Measurements from ENCODE around the gene MBD3L4. TPM values are rescaled to one million over a fixed set of nuclear protein-coding genes. Genes with fewer than 3 reads are reported as not detected.

MBD3L4 gene
- total RNA-seq, 2 experiments from 2014 or later, result not detected

DNA sequence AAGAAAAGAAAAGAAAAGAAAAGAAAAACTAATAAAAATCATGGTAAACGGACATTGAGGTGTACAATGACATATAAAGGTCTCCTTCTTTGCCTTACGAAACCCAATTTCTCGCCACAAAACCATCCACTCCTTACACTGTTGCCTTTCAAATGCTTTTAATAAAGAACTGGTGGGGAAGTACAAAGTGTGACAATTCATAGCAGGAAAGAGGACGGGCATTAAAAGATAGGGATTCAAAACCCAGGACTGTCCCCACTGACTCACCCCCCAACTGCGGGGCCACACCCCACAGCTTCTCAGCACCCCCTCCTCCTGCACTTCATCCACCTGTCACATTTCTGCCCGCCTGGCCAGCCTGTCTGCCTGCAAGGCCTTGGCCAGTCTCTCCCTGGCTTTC, 21.2 kb downstream of the MBD3L4 start:
- no peak for DNase-seq
- no peaks in the 10 kb centered on the region for H3K9me3 Mint-ChIP-seq
- no peak for ATAC-seq (ENCODE audit: low read depth)
- H3K36me3 Mint-ChIP-seq, result peaks cover 2% of the 10 kb centered on the region
- H3K27ac Mint-ChIP-seq, result no peak overlapping the region
- no peak overlapping the region for H3K4me3 Mint-ChIP-seq
- POLR2A ChIA-PET, result no interaction called here
- H3K27me3 Mint-ChIP-seq, result no peaks in the 10 kb centered on the region
- peaks cover under 1% of the 10 kb centered on the region for H3K4me1 Mint-ChIP-seq

DNA sequence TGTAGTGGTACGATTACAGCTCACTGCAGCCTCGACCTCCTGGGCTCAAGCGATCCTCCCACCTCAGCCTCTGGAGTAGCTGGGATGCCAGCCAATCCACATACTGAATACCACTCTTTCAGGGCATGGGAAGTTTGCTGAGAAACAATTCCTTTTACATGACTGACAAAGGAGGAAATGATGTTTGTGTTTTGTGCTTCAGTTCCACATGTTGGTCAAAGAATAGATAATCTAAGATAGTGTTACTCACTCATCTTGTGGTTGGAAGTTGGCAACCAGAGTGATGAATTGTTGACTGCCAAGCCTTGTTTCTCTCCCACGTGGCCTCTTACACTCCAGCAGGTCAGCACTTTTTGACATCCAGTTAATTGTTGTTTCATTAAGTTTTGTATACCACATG, 26.3 kb downstream of the MBD3L4 start:
- Mint-ChIP-seq H3K4me3 (no peak overlapping the region), H3K4me1 (peaks cover 16% of the 10 kb centered on the region), H3K27ac (no peak overlapping the region), H3K27me3 (no peaks in the 10 kb centered on the region), H3K36me3 (peaks cover 2% of the 10 kb centered on the region), H3K9me3 (peaks cover 5% of the 10 kb centered on the region)
- DNase-seq (no peak), ATAC-seq (ENCODE audit: low read depth) (no peak)
- POLR2A ChIA-PET, result no interaction called here

DNA sequence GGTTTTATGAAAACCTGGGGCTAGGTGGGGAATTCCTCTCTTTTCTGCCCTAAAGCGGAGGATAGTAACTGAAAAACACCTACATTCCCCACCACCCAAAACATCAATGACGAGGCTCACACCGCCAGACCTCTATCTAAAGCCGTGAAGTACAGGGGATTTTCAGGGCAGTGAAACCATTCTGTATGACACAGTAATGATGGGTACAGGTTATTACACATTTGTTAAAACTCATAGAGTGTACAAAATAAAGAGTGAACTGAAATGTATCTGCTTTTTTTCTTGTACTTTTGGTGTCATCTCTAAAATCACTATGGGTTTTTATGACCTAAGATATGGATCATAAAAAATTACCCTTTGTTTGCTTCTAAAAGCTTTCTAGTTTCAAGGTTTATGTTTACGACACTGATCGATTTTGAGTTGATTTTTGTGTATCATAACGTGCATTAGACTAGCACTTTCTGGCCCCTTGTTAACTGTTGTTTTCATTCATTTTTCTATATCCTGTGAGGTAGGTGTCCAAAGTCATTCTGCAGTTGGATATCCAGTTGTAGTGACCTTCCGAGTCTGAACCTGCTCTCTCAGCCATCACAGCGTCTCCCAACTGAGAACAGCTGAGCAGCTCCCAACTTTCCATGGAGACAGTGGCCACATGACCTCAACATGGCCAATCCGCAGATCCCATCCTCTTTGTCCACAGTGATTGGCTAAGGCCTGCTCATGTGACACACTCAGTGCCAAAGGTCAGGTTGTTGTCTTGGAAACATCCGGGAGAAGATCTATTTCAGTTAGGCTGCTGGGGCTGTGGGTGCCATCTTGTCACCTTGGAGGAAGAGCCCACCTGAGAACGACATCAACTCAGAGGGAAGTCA, 29.0 kb downstream of the MBD3L4 start:
- H3K27me3 Mint-ChIP-seq, result no peaks in the 10 kb centered on the region
- DNase-seq (no peak), ATAC-seq (ENCODE audit: low read depth) (no peak)
- H3K27ac Mint-ChIP-seq, result no peak overlapping the region
- peaks cover 18% of the 10 kb centered on the region for H3K4me1 Mint-ChIP-seq
- H3K36me3 Mint-ChIP-seq, result peaks cover 2% of the 10 kb centered on the region
- POLR2A ChIA-PET, result no interaction called here
- no peak overlapping the region for H3K4me3 Mint-ChIP-seq
- peaks cover 5% of the 10 kb centered on the region for H3K9me3 Mint-ChIP-seq

DNA sequence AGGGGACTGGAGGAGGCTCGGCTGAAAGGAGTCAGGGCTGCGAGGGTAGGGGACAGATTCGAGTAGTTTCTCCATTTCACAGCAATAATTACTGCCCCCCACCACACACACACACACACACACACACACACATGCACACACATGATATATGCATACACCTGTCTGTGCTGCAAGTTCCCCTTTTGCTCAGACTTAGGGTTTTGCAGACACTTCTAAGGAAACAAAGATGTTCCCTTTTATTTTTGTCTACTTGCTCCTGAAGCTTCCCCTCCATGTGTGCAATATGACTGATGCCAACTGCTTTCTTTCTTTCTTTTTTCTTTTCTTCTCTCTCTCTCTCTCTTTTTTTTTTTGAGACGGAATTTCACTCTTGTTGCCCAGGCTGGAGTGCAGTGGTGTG, 32.1 kb downstream of the MBD3L4 start:
- POLR2A ChIA-PET, result no interaction called here
- ATAC-seq (ENCODE audit: low read depth) (no peak), DNase-seq (no peak)
- peaks cover 18% of the 10 kb centered on the region for H3K4me1 Mint-ChIP-seq
- no peaks in the 10 kb centered on the region for H3K27me3 Mint-ChIP-seq
- no peaks in the 10 kb centered on the region for H3K36me3 Mint-ChIP-seq
- H3K9me3 Mint-ChIP-seq, result peaks cover 5% of the 10 kb centered on the region
- H3K4me3 Mint-ChIP-seq, result no peak overlapping the region
- H3K27ac Mint-ChIP-seq, result no peak overlapping the region

DNA sequence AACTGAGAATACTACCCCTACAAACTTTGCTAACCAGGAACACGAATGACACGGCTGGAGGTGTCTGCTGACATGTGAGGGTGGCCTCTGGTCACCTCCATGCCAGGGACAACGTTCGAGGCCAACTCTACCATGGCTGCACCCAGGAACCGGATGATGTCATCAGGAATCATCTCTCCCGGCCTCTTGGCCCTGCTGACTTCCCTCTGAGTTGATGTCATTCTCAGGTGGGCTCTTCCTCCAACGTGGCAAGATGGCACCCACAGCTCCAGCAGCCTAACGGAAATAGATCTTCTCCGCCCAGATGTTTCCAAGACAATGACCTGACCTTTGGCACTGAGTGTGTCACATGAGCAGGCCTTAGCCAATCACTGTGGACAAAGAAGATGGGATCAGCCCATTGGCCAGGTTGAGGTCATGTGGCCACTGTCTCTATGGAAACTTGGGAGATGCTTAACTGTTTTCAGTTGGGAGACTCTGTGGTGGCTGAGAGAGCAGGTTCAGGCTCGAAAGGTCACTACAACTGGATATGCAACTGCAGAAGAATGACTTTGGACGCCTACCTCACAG, 33.8 kb downstream of the MBD3L4 start:
- Mint-ChIP-seq H3K4me3 (no peak overlapping the region), H3K4me1 (peaks cover 18% of the 10 kb centered on the region), H3K9me3 (peaks cover 3% of the 10 kb centered on the region), H3K36me3 (no peaks in the 10 kb centered on the region), H3K27me3 (no peaks in the 10 kb centered on the region), H3K27ac (no peak overlapping the region)
- ATAC-seq (ENCODE audit: low read depth) (no peak), DNase-seq (no peak)
- POLR2A ChIA-PET, result no interaction called here

DNA sequence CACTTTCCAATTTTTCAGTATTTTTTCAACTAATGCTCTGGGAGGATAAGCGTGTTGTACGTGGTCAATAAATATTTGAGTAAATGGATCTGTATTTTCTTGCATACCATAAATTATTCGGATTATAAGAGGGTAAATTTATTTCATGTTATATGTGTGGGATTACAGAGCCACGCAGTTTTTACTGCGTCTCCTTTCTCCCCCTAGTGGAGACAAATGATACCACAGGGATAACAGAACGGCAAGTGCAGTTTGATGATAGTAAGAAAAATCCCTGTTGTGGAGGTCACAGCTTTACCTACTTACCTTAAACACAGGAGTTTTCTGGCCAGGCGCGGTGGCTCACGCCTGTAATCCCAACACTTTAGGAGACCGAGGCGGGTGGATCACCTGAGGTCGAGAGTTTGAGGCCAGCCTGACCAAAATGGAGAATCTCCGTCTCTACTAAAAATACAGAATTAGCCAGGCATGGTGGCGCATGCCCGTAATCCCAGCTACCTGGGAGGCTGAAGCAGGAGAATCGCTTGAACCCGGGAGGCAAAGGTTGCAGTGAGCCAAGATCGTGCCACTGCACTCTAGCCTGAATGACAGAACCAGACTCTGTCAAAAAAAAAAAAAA, 35.6 kb downstream of the MBD3L4 start:
- H3K27me3 Mint-ChIP-seq, result no peaks in the 10 kb centered on the region
- H3K4me3 Mint-ChIP-seq, result no peak overlapping the region
- H3K27ac Mint-ChIP-seq, result no peak overlapping the region
- DNase-seq, result no peak
- H3K36me3 Mint-ChIP-seq, result no peaks in the 10 kb centered on the region
- H3K9me3 Mint-ChIP-seq, result no peaks in the 10 kb centered on the region
- POLR2A ChIA-PET, result no interaction called here
- ATAC-seq (ENCODE audit: low read depth), result no peak
- peaks cover 16% of the 10 kb centered on the region for H3K4me1 Mint-ChIP-seq

DNA sequence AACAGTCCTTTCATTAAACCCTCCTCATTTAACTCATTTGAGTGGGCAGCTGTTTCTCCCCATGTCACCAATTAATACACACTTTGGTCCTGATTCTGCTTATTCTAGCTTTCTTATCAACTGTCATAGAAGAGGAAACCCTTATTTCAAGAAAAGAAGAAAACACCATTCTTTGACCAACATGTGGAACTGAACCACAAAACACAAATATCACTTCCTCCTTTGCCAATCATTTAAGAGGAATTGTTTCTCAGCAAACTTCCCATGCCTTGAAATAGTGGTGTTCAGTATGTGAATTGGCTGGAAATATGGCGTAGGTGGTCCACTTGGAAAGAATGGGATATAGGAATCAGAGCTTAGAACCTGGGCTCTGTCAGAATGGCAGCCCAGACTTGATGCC, 39.2 kb downstream of the MBD3L4 start:
- Mint-ChIP-seq H3K4me3 (no peak overlapping the region), H3K27ac (no peak overlapping the region), H3K36me3 (no peaks in the 10 kb centered on the region), H3K4me1 (peaks cover 6% of the 10 kb centered on the region), H3K27me3 (no peaks in the 10 kb centered on the region), H3K9me3 (peaks cover 3% of the 10 kb centered on the region)
- ATAC-seq (ENCODE audit: low read depth), result no peak
- POLR2A ChIA-PET, result no interaction called here
- DNase-seq, result no peak

DNA sequence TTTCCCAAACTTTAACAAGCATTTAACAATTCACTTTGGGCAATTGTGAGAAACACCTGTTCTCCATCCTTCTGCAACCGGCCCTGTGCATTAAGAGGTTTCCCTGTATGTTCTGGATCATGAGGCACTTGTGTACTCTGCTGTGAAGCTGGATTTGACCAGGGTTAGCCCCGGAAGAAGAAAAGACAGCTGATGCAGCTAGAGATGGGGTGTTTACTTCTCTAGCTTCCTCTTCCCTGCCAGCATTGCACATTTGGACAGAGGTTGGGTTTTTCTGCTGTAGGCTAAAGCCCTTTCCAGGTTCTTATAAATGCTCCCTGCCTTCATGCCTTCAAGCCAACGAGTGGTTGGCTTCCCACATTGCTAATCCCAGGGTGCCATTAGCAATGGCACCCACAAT, 39.6 kb downstream of the MBD3L4 start:
- peaks cover 6% of the 10 kb centered on the region for H3K4me1 Mint-ChIP-seq
- H3K4me3 Mint-ChIP-seq, result no peak overlapping the region
- no peak for DNase-seq
- H3K36me3 Mint-ChIP-seq, result peaks cover 2% of the 10 kb centered on the region
- no peak for ATAC-seq (ENCODE audit: low read depth)
- no peak overlapping the region for H3K27ac Mint-ChIP-seq
- peaks cover 6% of the 10 kb centered on the region for H3K9me3 Mint-ChIP-seq
- no peaks in the 10 kb centered on the region for H3K27me3 Mint-ChIP-seq
- POLR2A ChIA-PET, result no interaction called here

DNA sequence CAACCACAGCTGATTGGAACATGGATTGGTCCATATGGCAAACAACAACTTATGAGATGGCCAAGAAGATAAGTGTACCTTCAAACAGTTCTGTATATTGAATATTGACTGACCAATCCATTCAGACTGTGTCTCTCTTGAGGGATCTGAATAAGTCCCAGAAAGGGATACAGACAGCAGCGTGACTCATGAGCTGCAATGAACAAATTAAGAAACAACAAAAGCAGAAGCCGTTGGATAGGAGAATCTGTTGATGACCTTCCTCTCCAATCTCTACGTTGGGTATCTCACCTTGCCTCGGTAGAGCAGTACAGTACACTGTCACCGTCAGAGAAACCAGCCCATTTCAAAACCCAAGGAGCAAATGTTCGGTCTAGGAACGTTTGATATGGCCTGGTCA, 40.0 kb downstream of the MBD3L4 start:
- H3K4me1 Mint-ChIP-seq, result peaks cover 6% of the 10 kb centered on the region
- no peak overlapping the region for H3K4me3 Mint-ChIP-seq
- POLR2A ChIA-PET, result no interaction called here
- H3K27ac Mint-ChIP-seq, result no peak overlapping the region
- DNase-seq, result no peak
- no peak for ATAC-seq (ENCODE audit: low read depth)
- H3K27me3 Mint-ChIP-seq, result no peaks in the 10 kb centered on the region
- H3K9me3 Mint-ChIP-seq, result peaks cover 10% of the 10 kb centered on the region
- H3K36me3 Mint-ChIP-seq, result peaks cover 4% of the 10 kb centered on the region

DNA sequence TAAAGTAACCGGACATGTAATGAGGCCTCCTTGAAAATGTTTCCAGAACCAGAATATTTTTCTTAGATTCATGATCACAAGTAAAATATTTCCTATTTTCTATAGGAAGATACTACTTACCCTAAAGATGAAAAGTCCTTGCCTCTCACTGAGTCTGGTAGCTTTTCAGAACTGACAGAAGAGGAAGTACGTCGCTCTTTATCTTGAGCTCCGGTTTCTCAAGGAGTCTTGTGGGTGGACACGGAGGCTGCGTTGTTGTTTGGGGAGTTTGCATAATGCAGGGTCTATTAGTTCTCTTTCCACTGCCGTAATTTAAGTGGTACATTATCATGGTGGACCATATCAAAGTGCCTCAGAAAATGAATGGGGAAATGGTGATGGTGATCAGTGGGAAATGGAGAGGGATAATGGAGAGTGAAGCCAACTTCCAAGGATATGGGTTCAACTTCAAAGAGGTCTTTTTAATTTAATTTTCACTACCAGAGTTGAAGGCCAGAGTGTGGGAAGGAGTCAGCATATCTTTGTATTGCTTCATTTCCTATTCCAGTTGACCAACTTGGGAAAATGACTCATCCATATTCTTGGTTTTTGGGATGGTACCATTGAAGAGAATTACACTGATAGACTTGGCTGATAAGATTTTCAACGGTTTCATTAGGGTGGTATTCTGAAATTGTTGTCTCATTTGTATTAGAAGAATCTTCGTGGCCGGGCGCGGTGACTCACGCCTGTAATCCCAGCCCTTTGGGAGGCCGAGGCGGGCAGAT, 42.1 kb downstream of the MBD3L4 start:
- ATAC-seq (ENCODE audit: low read depth), result no peak
- POLR2A ChIA-PET, result no interaction called here
- DNase-seq, result no peak
- H3K4me1 Mint-ChIP-seq, result peaks cover 3% of the 10 kb centered on the region
- H3K4me3 Mint-ChIP-seq, result no peak overlapping the region
- H3K27ac Mint-ChIP-seq, result no peak overlapping the region
- peaks cover 12% of the 10 kb centered on the region for H3K9me3 Mint-ChIP-seq
- H3K27me3 Mint-ChIP-seq, result no peaks in the 10 kb centered on the region
- H3K36me3 Mint-ChIP-seq, result peaks cover 4% of the 10 kb centered on the region

DNA sequence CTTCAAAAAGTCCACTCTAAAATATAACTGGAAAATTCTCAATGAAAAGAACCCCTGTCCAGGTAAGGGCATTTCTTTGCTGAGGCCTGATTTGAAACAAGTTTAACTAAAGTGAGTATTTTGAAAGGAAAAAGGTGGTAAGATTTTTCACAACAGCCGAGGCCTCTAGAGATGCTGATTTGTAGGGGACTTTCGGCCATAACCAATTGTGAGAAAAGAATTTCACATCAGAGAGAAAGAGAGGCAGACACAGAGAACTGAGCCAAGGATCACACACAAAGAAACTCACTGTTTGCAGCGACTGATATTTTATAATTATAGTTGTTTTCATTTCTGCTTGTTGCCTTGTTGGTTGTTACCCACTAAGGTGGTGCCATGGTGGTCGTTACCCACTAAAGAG, 43.2 kb downstream of the MBD3L4 start:
- ATAC-seq (ENCODE audit: low read depth) (no peak), DNase-seq (no peak)
- Mint-ChIP-seq H3K4me3 (no peak overlapping the region), H3K9me3 (peaks cover 12% of the 10 kb centered on the region), H3K27ac (no peak overlapping the region), H3K36me3 (peaks cover 4% of the 10 kb centered on the region), H3K27me3 (no peaks in the 10 kb centered on the region), H3K4me1 (peaks cover 3% of the 10 kb centered on the region)
- POLR2A ChIA-PET, result no interaction called here

DNA sequence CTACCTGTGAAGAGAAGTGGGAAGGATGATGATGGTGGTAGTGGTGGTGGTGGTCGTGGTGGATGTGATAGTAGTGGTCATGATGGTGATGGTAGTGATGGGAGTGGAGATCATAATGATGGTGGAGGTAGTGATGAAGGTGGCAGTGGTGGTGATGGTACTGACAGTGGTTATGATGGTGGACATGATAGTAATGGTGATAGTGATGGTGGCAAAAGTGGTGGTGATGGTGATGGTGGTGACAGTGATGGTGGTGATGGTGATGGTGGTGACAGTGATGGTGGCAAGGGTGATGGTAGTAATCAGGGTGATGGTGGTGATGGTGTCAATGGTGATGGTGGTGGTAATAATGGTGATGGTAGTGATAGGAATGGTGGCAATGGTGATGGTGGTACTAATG, 44.9 kb downstream of the MBD3L4 start:
- H3K4me3 Mint-ChIP-seq, result no peak overlapping the region
- peak overlapping the region; percentile 2 for H3K27ac Mint-ChIP-seq
- DNase-seq, result no peak
- peaks cover 4% of the 10 kb centered on the region for H3K36me3 Mint-ChIP-seq
- peaks cover 12% of the 10 kb centered on the region for H3K9me3 Mint-ChIP-seq
- H3K27me3 Mint-ChIP-seq, result no peaks in the 10 kb centered on the region
- POLR2A ChIA-PET, result no interaction called here
- ATAC-seq (ENCODE audit: low read depth), result no peak
- no peaks in the 10 kb centered on the region for H3K4me1 Mint-ChIP-seq

DNA sequence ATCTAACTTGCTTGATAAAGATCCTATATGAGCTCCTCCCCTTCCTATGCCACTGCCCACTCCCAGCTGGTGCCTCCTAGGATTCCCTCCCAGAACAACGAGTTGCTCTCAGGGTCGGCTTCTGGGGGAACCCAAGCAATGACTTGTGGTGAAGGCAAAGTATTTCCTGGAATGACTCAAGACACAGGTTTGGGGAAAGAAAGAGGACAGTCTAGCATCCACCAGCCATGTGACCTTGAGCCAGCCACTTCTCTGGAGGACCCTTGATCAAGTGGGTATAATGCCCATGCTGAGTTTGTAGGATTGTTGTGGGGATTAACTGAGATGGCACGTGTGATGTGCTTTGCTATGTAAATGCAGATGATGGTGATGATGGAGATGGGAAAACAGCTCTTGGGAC, 51.7 kb downstream of the MBD3L4 start:
- no peaks in the 10 kb centered on the region for H3K36me3 Mint-ChIP-seq
- ATAC-seq (ENCODE audit: low read depth), result no peak
- H3K9me3 Mint-ChIP-seq, result peaks cover 16% of the 10 kb centered on the region
- H3K4me1 Mint-ChIP-seq, result no peaks in the 10 kb centered on the region
- H3K27ac Mint-ChIP-seq, result no peak overlapping the region
- POLR2A ChIA-PET, result no interaction called here
- peaks cover 4% of the 10 kb centered on the region for H3K27me3 Mint-ChIP-seq
- no peak overlapping the region for H3K4me3 Mint-ChIP-seq
- DNase-seq, result no peak
